ENCODE results near the gene IL1RL2.

IL1RL2 gene

DNA sequence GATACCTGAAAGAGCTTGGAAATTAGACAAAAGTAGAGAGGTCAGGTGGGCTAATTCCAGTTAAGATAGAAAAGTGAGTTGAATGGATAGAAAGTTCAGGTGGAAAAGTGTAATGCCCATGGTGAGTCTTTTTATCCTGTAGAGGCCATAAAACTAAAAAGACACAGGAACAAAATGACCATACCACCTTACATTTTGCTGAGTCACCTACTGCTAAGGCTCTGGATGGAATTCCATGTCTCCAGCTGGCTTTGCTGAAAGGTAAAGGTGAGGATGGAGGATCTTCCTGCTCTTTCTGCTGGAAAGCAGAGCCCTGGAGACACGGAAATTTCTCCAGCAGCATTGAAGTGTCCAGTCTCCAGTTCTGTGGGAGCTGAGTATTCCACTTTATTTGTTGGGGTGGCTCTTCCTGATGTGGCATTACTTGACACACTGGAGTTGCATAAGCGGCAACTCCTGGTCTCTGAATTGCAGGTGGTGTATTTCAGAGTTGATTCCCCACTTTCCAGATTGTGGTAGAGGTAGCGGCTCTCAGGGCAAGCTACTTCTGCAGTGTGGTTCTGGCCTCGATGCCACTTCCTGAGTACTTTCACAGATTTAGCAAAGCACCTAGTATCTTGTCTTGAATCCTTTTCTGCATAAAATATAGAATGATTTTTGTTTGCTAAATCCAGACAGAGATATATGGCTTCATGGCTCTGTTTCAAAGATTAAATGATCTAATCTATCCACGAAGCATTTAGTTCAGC, 10.7 kb downstream of the IL1RL2 start:
- DNase-seq: no peak

GRCh38 chr2:102200539-102200938, 13.7 kb downstream of the IL1RL2 start:
- no peak for DNase-seq

- no peak for DNase-seq
These were observed 17.8 kb downstream of the IL1RL2 start for GRCh38 chr2:102204638-102205037.

DNA sequence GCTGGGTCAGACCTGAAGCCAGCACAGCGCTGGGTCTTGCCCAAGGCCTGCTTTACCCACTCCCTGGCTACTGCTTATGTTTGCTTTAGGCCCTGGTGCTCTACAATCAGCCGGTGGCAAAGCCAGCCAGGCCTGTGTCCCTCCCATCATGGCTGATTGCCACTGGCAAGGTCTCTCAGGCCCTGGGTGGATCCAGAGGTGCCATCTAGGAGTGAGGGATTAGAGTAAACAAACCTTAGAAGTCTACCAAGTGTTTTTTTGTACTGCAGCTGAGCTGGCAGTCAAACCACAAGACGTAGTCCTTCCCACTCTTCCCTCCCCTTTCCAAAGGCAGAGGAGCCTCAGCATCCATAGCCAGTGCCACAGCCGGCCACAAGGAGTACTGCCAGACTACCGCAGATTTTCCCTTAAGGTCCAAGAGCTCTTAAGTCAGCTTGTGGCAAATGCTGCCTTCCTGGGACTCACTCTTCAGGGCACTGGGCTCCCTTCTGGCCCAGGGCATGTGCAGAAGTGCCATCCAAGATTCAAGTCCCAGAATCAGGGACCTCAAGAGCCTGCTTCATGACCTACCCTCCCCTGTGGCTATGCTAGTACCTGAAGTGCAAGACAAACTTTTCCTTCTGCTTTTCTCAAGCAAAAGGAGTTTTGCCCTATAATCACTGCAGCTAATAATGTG, 20.0 kb downstream of the IL1RL2 start:
- DNase-seq: no peak

DNA sequence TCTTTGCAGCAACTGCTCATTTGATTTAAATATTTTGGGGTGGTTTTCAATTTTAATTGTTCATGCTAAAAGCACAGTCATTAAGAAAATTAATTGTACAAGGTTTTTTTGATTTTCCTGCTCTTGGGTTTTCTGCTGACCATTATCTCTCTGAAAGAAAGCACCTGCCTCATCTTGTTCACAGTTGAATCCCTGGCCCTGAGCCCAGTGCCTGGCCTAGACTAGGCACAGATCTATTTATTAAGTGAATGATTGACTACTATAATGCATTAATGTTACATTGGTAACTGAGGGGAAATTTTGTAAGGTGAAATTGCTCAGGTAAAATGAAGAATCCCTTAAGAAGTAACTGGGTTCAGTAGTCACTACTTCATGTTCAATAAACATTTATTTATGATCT, 22.0 kb downstream of the IL1RL2 start:
- DNase-seq: no peak

- DNase-seq: no peak
These were observed 22.7 kb downstream of the IL1RL2 start for GRCh38 chr2:102209474-102209873.

DNA sequence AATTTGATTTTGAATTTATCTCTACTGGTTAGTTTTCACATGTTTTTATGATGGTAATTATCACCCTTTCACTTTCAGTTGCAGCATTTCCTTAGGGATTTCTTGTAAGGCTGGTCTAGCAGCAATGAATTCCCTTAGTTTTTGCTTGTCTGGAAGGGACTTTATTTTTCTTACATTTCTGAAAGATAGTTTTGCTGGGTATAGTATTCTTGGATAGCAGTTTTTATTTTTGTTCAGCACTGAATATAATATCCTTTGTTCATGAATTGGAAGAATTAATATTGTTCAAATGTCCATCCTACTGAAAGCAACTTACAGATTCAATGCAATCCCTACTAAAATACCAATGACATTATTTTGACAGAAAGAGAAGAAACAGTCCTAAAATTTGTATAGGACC, 30.2 kb downstream of the IL1RL2 start:
- DNase-seq: no peak

DNA sequence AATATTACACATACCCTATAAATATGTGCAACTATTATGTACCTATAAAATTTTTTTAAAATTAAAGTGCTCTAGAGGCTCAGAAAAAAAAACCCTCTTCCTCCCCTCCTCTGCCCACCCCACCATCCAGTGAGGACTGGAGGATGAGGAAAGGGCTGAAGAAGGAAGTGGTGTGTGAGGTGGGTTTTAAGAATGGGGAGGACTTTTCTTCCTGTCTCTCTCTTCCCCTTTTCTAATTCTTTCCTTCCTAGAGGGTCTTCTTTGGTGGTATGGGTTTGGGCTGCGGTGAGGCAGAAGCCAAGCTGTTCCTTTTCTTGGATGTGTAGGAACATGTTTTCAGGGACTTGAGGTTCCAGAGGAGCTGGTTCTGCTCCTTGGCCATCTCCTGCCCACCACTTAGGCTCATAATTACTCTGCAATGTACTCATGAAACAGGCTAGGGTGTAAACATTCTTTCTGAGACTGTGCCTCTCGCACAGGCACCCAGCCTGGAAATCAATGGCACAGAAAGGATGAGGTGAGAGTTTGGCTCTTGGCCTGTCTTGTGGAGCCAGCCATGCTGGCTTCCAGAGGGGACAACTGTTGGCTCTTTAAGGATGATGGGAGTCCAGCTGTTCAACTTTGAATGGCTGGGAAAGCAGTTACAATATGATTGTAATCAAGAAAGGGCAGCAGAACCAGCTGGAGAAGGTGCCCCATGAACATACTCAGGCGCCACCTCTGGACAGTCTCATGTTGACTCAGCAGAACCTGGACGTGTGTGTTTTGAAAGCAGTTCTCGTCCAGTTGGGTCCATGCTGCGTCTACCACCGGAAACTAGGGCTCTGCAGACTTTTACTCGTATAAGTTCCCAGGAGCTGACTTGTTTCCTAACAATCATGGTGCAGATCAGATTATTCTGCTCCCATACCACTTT, 38.3 kb downstream of the IL1RL2 start:
- DNase-seq: no peak

GRCh38 chr2:102226171-102226570, 39.3 kb downstream of the IL1RL2 start:
- DNase-seq: no peak

- no peak for DNase-seq
These were observed 40.0 kb downstream of the IL1RL2 start for GRCh38 chr2:102226612-102227391.

GRCh38 chr2:102229141-102229769, 42.4 kb downstream of the IL1RL2 start:
- no peak for DNase-seq

GRCh38 chr2:102230410-102230909, 43.6 kb downstream of the IL1RL2 start:
- no peak for DNase-seq

GRCh38 chr2:102233132-102233884, 46.5 kb downstream of the IL1RL2 start:
- DNase-seq: no peak

DNA sequence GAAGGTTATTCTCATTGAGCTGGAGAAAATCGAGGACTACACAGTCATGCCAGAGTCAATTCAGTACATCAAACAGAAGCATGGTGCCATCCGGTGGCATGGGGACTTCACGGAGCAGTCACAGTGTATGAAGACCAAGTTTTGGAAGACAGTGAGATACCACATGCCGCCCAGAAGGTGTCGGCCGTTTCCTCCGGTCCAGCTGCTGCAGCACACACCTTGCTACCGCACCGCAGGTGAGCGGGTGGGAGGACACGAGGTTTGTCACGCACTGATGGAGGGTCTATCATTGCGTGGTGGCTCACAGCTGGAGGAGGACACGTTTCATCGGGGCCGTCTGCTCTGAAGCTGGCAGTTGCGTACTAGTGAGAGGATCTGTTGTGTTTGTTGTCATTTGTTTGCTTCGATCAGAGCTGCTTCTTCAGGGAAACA, 48.2 kb downstream of the IL1RL2 start:
- no peak for DNase-seq

GRCh38 chr2:102235491-102235890, 48.7 kb downstream of the IL1RL2 start:
- DNase-seq: no peak

DNA sequence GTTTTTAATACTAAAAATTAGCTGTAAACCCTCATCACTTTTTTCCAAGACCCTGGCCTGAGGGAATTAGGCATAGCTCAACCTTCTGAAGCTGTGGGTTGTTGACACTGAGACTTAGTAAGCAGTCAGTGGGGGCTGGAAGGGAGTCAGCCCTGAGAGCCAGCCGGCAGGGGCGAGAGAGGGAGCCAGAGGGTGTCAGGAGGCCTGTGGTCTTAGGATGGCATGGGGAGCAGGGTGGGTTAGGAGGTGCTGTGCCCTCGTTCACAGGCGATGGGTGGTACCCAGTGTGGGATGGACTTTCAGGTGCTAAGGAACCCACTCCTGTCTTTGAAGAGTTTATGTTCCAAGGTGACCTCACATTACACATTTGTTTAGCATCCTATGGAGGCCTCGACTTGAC, 49.3 kb downstream of the IL1RL2 start:
- DNase-seq: no peak

DNA sequence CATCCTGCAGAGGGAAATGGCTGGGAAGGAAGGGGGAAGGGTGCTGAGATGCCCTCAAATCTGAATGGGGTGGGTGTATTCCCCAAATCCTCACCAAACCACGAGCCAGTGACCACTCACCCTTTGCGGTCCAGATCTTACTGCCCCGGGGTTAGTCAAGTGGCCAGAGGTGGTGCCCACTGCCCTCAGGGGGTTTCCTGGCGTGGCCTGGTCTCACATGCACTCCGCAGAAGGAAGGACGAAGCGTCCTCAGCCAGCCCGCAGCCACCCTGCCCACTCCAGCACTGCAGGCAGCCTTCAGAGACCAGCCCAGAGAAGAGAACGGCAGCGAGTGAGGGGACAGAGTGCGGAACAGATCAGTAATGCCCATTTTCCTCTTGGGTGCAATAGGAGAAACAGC, 50.4 kb downstream of the IL1RL2 start:
- no peak for DNase-seq

DNA sequence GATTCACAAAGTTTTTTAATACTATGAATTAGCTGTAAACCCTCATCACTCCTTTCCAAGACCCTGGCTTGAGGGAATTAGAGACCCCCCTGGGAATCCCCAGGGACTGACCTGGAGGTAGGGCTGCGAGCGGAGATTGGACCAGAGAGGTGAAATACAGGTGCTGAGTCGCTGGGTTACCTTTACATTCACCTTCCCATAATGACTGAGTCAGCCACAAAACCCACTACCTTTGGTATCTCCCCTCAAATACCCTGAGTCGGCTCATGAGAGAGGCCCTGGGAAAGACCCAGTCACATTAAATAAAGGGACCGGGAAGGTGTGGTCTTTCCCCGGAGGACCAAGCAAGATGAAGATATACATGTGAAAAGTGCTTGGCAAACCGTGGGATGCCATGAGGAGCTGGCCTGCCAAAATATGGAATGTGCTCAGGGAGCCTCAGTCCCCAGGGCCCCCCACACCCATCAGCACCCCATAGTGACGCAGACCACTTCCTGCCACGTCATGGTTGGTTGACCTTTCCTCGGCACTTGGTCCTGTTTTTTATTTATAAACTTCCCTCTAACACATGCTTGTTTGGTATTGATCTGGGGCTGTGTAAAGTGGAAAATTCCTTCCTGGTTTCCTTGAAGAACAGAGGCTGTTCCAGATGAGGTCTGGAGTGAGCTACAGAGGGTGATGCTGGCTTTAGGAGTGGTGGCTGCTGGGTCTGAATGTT, 51.4 kb downstream of the IL1RL2 start:
- no peak for DNase-seq

DNA sequence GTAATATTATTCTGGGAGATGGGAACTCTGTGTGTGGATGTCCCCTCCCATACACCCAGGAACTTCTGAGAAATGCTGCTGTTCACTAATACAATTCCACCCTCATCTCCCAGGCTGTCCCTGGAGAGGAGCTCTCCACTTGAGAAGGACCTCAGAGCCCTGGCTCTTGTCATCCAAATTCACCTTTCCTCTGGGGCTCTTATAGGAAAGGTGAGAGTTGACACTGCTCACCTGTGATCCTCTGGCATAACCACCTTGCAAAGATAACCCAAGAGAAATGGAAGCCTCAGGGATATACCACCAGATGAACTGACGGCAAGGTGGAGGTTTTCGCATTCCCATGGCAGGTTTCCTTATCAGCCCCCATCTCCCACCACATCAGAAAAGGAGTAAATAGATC, 52.0 kb downstream of the IL1RL2 start:
- DNase-seq: no peak

- no peak for DNase-seq
These were observed 52.5 kb downstream of the IL1RL2 start for GRCh38 chr2:102239344-102239743.
